Activated gamma-delta T cell (primary cell): ENCODE measurements around the gene SLC26A11.
"Not testable (repeated sequence)": the region's sequence is repeated elsewhere in the genome, so short reads cannot be mapped to it uniquely, and the experiment has no call there.

Experiments
- DNase-seq: peaks from one replicate; lab custom pipeline; 2025; lab: John Stamatoyannopoulos, UW

SLC26A11 gene

DNA sequence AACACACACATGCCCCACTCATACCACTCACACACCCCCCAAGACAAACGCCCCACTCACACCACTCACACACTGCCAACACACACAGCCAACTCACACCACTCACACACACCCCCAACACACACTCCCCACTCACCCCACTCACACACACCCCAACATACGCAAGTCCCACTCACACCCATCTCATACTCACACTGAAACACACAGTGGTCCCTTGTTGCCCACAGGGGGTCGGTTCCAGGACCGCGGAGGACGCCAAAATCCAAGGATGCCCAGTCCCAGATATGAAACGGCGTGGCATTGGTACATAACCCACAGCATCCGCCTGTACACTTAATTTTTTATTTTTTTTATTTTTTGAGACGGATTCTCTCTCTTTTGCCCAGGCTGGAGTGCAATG, 61.3 kb downstream of the SLC26A11 start:
- DNase-seq: no peak

DNA sequence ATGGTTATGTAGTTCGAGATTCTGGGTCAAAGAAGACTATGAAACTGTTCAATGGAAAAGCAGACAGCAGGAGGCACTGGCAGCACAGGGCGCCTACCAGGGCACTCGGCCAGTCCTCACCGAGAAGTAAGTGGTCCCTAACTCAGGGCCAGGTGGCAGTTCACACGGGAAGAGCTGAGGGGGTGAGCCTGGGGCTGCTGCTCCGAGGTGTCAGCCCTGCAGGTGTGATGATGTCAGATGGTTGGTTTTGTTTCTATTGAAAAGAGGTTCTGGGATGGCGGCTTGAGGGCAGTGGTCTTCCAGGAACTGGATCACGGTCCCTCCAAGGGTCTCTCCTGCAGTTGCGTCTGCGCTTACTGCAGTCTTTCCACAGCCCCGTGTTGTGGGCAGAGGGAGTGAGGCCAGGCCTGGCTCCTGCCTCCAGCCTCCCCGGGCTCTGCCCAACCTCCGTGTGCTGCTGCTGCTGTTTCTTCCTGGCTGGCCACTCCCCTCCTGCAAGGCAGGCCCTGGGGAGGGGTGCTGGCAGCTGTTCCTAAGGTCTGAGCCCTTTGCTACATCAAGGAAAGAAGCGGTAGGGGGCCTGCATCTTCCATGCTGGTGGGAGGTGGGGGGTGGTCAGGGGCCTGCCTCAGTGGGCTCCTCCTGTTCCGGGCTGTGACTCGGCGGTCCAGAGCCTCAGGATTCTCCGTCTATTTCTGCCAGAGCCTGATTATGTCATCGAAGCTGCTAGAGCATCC, 63.1 kb downstream of the SLC26A11 start:
- DNase-seq: no peak

DNA sequence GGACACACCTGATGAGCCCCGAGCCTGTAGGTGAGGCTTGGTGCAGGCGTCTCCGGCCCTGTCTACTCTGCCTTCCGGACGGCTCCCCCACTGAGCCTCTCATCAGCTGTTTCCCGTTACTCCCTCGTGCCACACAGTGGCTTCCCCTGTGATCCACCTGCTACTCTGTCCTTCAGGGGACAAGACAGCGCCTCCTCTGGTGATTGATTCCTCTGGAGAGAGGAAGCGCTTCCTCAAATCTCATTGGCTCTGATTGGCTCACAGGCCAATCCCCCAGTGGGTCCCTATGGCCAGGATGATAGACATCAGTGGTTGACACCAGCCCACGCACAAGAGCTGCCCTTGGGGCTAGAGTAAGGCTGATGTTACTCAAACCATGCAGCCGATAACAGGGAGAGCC, 64.4 kb downstream of the SLC26A11 start:
- DNase-seq: no peak

DNA sequence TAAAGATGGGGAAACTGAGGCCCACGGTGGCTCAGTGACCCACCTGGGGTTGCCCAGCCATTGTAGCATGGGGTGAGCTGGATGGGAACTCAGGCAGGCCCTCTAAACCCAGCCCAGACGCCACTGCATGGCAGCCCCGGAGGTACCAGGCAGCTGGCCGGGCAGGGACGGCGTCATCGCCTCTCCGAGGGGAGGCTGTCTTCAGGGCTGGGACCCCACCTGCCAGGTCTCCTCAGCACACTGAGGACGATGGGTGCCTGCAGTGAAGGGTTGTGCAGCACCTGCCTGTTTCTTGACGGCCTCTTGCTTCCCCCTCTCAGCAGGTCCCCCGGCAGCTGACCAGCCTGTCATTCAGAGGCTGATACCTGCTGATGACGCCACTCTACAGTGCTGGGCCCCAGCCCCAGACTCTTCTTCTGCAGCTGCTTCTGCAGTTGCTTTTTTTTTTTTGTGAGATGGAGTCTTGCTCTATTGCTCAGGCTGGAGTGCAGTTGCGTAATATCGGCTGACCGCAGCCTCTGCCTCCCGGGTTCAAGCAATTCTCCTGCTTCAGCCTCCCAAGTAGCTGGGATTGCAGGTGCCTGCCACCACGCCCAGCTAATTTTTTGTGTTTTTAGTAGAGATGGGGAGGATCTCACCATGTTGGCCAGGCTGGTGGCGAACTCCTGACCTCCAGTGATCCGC, 65.2 kb downstream of the SLC26A11 start:
- DNase-seq: no peak

DNA sequence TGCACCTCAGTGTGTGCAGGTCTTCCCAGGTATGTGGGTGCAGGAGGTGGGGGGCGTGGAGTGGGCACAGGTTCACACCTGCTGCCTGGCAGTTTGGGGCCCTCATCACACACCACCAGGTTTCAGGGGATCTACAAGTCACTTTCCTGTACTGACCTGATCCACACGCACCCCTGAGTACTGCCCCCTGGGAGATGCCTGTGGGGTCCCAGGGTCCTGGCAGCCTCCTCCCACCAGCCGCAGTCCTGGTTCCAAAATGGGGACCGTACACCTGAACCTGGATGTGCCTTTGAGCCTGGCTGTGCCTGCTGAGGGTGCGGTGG, 66.4 kb downstream of the SLC26A11 start:
- no peak for DNase-seq

DNA sequence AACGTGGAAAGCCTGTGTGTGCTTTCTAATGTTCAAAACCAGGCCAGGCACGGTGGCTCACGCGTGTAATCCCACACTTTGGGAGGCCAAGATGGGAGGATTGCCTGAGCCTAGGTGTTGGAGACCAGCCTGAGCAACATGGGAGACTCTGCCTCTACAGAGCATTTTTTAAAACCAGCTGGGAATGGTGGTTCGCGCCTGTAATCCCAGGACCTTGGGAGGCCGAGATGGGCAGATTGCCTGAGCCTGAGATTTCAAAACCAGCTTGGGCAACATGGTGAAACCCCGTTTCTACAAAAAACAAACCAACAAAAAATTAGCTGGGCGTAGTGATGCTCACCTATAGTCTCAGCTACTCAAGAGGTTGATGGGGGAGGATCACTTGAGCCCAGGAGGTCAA, 66.8 kb downstream of the SLC26A11 start:
- DNase-seq: no peak

DNA sequence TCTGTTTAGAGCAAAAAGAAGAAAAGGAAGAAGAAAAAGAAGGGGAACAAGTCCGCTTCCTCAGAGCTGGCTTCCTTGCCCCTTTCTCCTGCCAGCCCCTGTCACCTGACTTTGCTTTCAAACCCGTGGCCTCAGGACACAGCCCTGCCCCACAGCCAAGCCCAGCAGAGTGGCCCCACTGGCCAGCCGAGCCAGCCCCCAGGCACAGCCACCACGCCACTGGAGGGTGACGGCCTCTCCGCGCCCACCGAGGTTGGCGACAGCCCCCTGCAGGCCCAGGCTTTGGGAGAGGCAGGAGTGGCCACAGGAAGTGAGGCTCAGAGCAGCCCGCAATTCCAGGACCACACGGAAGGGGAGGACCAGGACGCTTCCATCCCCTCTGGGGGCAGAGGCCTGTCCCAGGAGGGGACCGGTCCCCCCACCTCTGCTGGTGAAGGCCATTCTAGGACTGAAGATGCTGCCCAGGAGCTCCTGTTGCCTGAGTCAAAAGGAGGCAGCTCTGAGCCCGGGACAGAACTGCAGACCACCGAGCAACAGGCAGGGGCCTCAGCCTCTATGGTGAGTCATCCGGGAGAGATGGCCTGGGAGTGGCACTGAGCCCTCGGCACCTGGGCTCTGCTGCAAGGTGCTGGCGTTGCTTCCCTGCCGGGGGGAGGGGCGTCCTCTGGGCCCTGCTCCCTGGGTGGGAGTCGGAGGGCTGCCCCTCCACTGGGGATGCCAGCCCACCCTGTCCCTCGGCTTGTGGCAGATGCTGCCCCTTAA, 67.8 kb downstream of the SLC26A11 start:
- DNase-seq: no peak

DNA sequence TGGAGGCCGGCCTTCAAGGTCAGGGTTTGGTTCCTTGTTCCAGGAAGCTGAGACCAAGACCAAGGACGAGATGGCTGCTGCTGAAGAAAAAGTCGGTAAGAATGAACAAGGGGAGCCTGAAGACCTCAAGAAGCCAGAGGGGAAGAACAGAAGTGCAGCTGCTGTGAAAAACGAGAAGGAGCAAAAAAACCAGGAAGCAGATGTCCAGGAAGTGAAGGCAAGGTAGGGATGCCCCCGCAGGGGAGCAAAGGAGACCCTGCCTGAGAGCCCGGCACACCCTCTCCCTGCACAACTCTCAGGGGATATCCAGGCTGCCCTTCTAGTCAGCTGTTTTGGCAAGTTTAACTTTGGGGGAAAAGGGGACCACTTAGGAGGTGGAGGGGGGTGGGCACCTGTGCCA, 69.4 kb downstream of the SLC26A11 start:
- DNase-seq: no peak

DNA sequence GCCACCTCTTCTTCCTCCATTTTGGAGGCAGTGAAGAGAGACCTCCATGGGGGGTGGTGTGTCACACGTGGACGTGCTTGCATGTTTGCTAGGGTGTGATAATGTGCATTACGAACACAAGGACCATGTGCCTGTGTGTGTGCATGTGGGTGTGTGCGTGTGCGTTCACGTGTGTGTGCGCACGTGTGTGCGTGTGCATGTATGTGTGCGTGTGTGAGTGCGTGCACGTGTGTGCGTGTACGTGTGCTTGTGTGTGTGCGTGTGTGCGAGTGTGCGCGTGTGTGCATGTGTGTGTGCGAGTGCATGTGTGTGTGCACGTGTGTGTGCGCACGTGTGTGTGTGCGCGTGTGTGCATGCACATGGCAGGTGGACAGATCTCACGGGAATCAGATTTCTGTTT, 69.9 kb downstream of the SLC26A11 start:
- DNase-seq: no peak

DNA sequence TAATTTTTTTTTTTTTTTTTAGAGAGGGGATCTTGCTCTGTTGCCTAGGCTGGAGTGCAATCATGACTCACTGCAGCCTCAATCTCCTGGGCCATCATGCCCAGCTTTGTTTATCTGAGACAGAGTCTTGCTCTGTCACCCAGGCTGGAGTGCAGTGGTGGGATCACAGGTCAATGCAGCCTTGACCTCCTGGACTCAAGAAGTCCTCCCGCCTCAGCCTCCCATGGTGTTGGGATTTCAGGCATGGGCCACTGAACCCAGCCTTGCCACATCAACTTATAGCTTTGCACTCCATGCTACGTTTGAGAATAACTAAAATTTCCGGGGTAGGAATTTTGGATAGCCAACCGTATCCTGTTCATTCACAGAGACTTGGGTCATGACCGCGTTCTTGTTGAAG, 71.0 kb downstream of the SLC26A11 start:
- no peak for DNase-seq

DNA sequence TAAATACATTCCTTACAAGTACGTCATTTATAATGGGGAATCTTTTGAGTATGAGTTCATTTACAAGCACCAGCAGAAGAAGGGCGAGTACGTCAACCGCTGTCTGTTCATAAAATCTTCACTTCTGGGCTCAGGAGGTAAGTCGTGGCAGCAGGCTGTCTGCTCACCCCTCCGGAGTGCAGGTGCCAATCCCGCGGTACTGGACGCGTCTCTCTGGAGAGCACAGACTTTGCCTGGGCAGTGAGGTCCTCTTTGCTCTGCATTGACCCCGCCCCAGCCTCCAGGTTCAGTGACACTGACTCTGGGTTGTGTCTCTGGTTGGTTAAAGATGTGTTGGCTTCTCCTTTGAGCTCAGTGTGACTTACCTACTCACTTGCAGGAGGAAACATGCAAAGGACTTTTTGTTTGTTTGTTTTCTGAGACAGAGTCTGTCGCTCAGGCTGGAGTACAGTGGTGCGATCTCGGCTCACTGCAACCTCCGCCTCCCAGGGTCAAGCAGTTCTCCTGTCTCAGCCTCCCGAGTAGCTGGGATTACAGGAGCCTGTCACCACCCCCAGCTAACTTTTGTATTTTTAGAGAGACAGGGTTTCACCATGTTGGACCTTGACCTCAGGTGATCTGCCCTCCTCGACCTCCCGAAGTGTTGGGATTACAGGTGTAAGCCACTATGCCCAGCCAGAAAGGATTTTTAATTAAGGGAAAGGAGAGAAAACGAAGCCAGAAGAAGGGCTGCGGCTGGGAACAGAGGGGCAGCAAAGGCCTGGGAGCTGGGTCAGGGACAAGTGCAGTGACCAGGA, 71.7 kb downstream of the SLC26A11 start:
- DNase-seq: no peak

DNA sequence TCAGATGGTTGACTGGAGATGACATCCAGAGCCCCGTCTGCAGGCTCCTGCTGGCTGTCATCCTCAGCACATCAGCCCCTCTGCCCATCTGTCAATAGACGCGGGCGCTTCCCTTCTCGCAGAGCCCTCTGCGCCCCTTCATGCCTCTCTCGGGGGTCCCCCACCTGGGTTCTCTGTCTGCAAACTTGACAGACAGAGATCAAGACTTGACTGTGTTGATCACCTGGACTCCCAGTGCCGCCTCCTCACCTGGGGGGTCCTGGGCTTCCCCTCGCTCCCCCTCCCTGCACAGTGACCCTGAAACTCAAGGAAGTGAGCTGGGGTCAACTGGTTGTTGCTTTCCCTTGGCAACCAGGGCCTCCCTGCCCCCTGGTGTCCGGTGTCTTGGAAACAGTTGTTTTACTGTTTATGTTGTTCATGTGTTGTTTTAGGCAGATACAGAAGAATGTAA, 72.3 kb downstream of the SLC26A11 start:
- no peak for DNase-seq

DNA sequence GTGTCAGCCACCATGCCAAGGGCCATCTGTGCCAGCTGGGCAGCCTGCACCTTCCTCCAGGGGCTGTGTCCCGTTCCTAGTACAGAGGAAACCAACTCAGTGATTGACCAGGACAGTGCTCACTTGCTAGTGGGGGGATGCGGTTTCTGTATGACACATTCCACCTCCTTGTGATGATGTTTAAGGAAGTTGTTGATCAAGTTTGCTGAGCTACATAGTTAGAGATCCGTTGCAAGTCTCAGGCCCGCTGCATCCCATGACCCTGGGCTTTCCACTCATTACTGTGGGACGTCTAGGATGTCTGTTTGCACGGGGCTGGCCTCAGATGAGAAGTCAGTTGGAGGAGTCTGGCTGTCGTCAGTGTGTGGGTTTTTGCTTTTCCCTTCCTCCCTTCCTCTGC, 74.0 kb downstream of the SLC26A11 start:
- DNase-seq: no peak

DNA sequence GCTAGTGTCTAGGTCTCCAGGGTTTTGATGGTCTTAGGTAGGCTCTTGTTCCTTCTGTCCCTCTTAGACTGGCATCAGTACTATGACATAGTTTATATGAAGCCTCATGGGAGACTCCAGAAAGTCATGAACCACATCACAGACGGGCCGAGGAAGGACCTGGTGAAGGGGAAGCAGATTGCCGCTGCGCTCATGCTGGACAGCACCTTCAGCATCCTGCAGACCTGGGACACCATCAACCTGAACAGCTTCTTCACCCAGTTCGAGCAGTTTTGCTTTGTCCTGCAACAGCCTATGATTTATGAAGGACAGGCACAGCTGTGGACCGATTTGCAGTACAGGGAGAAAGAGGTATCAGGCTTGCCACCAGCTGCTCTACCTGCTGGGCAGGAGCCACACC, 74.4 kb downstream of the SLC26A11 start:
- DNase-seq: no peak

DNA sequence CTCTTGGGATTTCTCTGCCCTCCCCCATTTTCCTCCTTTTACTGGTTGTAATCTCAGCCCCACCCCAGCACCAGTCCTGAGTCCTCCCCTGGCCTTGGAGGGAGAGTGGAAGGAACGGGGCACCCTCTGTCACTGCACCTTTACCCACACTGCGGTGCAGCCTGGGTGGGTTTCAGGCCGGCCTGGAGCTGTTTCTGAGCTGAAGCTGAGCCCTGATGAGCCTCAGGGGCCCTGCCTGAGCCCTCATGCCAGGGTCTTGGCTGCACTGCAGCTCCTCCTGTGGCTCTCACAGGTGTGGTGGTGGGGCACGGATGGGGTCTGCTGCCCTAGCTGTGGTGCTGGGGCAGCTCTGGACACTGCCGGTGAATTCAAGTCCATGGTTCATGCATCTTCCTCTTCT, 74.9 kb downstream of the SLC26A11 start:
- no peak for DNase-seq

DNA sequence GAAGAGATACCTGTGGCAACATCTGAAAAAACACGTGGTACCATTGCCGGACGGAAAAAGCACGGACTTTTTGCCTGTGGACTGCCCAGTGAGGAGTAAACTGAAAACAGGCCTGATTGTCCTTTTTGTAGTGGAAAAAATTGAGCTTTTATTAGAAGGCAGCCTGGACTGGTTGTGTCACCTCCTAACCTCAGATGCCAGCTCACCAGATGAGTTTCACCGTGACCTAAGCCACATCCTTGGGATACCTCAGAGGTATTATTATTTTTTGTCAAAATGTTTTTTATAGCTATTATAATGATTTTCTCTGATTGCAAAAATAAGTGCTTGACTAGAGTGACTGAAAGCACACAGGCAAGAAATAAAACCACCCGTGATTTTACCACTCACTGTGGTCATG, 75.3 kb downstream of the SLC26A11 start:
- no peak for DNase-seq

DNA sequence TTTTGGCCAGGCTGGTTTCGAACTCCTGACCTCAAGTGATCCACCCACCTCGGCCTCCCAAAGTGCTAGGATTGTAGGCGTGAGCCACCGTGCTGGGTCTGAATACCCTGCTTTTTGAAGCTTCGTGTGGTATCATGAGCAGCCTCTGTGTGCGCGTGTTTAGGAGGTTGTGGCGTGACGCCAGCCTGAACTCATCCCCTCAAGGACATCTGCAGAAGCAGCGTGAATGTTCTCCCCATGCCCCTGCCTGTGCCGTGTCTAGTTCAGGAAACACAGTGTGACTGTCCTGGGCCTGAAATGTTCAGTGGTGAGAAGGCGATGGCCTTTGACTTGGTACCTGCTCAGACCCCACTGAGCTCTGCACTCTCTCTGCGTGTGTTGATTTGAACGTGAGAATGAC, 76.0 kb downstream of the SLC26A11 start:
- no peak for DNase-seq

DNA sequence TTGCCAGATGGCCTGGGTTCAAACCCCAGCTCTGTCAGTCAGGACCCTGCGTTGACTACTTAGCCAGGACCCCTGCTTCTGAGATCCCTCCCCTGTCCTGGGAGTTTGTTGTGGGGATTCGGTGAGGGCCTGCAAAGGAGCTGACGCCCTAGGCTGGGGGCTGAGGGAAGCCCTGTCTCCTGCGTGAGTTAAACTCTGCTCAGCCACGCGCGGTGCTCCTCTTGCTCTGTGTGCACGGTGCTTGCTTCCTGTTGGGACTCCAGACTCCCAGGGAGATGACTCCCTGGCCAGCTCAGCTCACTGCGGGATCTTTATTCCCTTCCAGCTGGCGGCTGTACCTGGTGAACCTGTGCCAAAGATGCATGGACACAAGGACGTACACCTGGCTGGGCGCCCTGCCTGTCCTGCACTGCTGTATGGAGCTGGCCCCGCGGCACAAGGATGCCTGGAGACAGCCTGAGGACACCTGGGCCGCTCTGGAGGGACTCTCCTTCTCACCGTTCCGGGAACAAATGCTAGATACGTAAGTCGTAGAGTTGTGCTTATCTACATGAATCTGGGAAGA, 77.9 kb downstream of the SLC26A11 start:
- no peak for DNase-seq

DNA sequence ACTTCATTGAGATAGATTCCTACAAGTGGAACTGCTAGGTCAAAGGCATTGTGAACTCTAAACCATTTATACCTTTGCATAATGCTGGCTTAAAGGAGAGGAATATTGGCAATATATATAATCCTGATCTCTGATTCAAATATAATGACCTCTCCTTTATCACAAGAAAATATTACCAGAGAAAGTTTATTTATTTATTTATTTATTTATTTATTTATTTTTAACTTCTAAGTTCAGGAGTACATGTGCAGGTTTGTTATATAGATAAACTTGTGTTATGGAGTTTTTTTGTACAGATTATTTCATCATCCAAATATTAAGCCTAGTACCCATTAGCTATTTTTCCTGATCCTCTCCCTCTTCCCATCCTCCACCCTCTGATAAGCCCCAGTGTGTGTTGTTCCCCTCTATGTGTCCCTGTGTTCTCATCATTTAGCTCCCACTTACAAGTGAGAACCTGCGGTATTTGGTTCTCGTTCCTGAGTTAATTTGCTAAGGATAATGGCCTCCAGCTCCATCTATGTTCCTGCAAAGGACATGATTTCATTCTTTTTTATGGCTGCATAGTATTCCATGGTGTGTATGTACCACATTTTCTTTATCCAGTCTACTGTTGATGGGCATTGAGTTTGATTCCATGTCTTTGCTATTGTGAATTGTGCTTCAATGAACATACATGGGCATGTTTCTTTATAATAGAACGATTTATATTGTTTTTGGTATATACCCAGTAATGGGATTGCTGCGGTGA, 79.3 kb downstream of the SLC26A11 start:
- not testable (repeated sequence) for DNase-seq

DNA sequence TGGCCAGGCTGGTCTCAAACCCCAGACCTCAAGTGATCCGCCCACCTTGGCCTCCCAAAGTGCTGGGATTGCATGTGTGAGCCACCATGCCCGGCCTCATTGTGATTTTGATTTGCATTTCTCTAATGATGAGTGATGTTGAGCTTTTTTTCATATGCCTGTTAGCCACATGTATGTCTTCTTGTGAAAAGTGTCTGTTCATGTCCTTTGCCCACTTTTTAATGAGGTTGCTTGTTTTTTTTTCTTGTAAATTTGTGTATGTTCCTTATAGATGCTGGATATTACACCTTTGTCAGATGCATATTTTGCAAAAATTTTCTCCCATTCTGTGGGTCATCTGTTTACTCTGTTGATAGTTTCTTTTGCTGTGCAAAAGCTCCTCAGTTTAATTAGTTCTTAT, 80.5 kb downstream of the SLC26A11 start:
- not testable (repeated sequence) for DNase-seq
